ENCODE results near the gene TTLL11. TPM values are rescaled to one million over a fixed set of nuclear protein-coding genes. Genes with fewer than 3 reads are reported as not detected.
A peak's percentile ranks its signal among the peaks of the same experiment; 100 is the strongest.

Gene TTLL11
- total RNA-seq, 1 donor from 2014 or later: 4.0 TPM

- no peaks in the 10 kb centered on the region for H3K4me1 Mint-ChIP-seq (ENCODE audit: unreplicated experiment)
- no peaks in the 10 kb centered on the region for H3K27me3 Mint-ChIP-seq (ENCODE audit: unreplicated experiment)
- H3K36me3 Mint-ChIP-seq (ENCODE audit: low read depth, unreplicated experiment): no peaks in the 10 kb centered on the region
- no peak overlapping the region for H3K4me3 Mint-ChIP-seq (ENCODE audit: unreplicated experiment)
- no peak for TF ChIP-seq CTCF (IDR thresholded peaks at IDR 0.05; ENCODE audit: unreplicated experiment)
- H3K27ac Mint-ChIP-seq (ENCODE audit: unreplicated experiment): no peak overlapping the region
- H3K9me3 Mint-ChIP-seq (ENCODE audit: unreplicated experiment): no peaks in the 10 kb centered on the region
- DNase-seq (ENCODE audit: low spot score): peak; percentile 18
Measured at GRCh38 chr9:121935739-121936138, 157.4 kb downstream of the TTLL11 start.

- H3K36me3 Mint-ChIP-seq (ENCODE audit: low read depth, unreplicated experiment): no peaks in the 10 kb centered on the region
- no peak overlapping the region for H3K4me3 Mint-ChIP-seq (ENCODE audit: unreplicated experiment)
- DNase-seq (ENCODE audit: low spot score): no peak
- peaks cover 3% of the 10 kb centered on the region for H3K4me1 Mint-ChIP-seq (ENCODE audit: unreplicated experiment)
- H3K9me3 Mint-ChIP-seq (ENCODE audit: unreplicated experiment): no peaks in the 10 kb centered on the region
- no peak overlapping the region for H3K27ac Mint-ChIP-seq (ENCODE audit: unreplicated experiment)
- TF ChIP-seq CTCF (IDR thresholded peaks at IDR 0.05; ENCODE audit: unreplicated experiment): no peak
- no peaks in the 10 kb centered on the region for H3K27me3 Mint-ChIP-seq (ENCODE audit: unreplicated experiment)
Measured at GRCh38 chr9:121930956-121931355, 162.2 kb downstream of the TTLL11 start.

GRCh38 chr9:121929893-121930875, 162.9 kb downstream of the TTLL11 start:
- Mint-ChIP-seq H3K36me3 (ENCODE audit: low read depth, unreplicated experiment) (no peaks in the 10 kb centered on the region), H3K27ac (ENCODE audit: unreplicated experiment) (no peak overlapping the region), H3K9me3 (ENCODE audit: unreplicated experiment) (no peaks in the 10 kb centered on the region), H3K4me3 (ENCODE audit: unreplicated experiment) (no peak overlapping the region), H3K4me1 (ENCODE audit: unreplicated experiment) (peaks cover 3% of the 10 kb centered on the region), H3K27me3 (ENCODE audit: unreplicated experiment) (no peaks in the 10 kb centered on the region)
- peak; percentile 37 for TF ChIP-seq CTCF (IDR thresholded peaks at IDR 0.05; ENCODE audit: unreplicated experiment)
- peak; percentile 66 for DNase-seq (ENCODE audit: low spot score)

- DNase-seq (ENCODE audit: low spot score): no peak
- no peak overlapping the region for H3K4me3 Mint-ChIP-seq (ENCODE audit: unreplicated experiment)
- TF ChIP-seq CTCF (IDR thresholded peaks at IDR 0.05; ENCODE audit: unreplicated experiment): no peak
Measured at GRCh38 chr9:121927636-121928035, 165.5 kb downstream of the TTLL11 start.

GRCh38 chr9:121927081-121927480, 166.0 kb downstream of the TTLL11 start:
- no peak for TF ChIP-seq CTCF (IDR thresholded peaks at IDR 0.05; ENCODE audit: unreplicated experiment)
- DNase-seq (ENCODE audit: low spot score): no peak
- H3K4me1 Mint-ChIP-seq (ENCODE audit: unreplicated experiment): peaks cover 3% of the 10 kb centered on the region
- H3K27ac Mint-ChIP-seq (ENCODE audit: unreplicated experiment): no peak overlapping the region
- H3K36me3 Mint-ChIP-seq (ENCODE audit: low read depth, unreplicated experiment): no peaks in the 10 kb centered on the region
- no peaks in the 10 kb centered on the region for H3K9me3 Mint-ChIP-seq (ENCODE audit: unreplicated experiment)
- H3K27me3 Mint-ChIP-seq (ENCODE audit: unreplicated experiment): no peaks in the 10 kb centered on the region
- H3K4me3 Mint-ChIP-seq (ENCODE audit: unreplicated experiment): no peak overlapping the region

More at GRCh38 chr9:121927636-121928035, 165.5 kb downstream of the TTLL11 start:
- Mint-ChIP-seq H3K27ac (ENCODE audit: unreplicated experiment) (no peak overlapping the region), H3K4me1 (ENCODE audit: unreplicated experiment) (peaks cover 3% of the 10 kb centered on the region), H3K27me3 (ENCODE audit: unreplicated experiment) (no peaks in the 10 kb centered on the region), H3K9me3 (ENCODE audit: unreplicated experiment) (no peaks in the 10 kb centered on the region), H3K36me3 (ENCODE audit: low read depth, unreplicated experiment) (no peaks in the 10 kb centered on the region)
